ENCODE data around the gene GALP. TPM values are rescaled to one million over a fixed set of nuclear protein-coding genes. Genes with fewer than 3 reads are reported as not detected.
A peak's percentile ranks its signal among the peaks of the same experiment; 100 is the strongest.

GALP gene
- total RNA-seq, 1 experiment from 2014 or later = not detected

- no peak overlapping the region for H2AFZ ChIP-seq (ENCODE audit: low read length)
Observed at GRCh38 chr19:56217039-56217949, 41.5 kb downstream of the GALP start.

More at GRCh38 chr19:56217039-56217949, 41.5 kb downstream of the GALP start:
- H3K14ac ChIP-seq (ENCODE audit: insufficient read depth, low read length) = peak overlapping the region; percentile 10
- H3K56ac ChIP-seq (ENCODE audit: insufficient read length, low read depth, low read length) = no peak overlapping the region
- no peak overlapping the region for H3K4ac ChIP-seq (ENCODE audit: low read depth, low read length)
- DNase-seq = peak; percentile 69
- H2BK120ac ChIP-seq (ENCODE audit: low read depth, low read length, poor library complexity, severe bottlenecking) = no peak overlapping the region
- no peak overlapping the region for H4K5ac ChIP-seq (ENCODE audit: insufficient read length, low read depth, low read length)
- H3K9me3 Mint-ChIP-seq = peaks cover 4 to 30% of the 10 kb centered on the region in 2 experiments; a peak in 2 of 5 replicates
- peaks cover 2% of the 10 kb centered on the region; the same call in 1 of the 2 replicates for H3K27me3 Mint-ChIP-seq (ENCODE audit: low read depth)
- TF ChIP-seq, protein P1, sequence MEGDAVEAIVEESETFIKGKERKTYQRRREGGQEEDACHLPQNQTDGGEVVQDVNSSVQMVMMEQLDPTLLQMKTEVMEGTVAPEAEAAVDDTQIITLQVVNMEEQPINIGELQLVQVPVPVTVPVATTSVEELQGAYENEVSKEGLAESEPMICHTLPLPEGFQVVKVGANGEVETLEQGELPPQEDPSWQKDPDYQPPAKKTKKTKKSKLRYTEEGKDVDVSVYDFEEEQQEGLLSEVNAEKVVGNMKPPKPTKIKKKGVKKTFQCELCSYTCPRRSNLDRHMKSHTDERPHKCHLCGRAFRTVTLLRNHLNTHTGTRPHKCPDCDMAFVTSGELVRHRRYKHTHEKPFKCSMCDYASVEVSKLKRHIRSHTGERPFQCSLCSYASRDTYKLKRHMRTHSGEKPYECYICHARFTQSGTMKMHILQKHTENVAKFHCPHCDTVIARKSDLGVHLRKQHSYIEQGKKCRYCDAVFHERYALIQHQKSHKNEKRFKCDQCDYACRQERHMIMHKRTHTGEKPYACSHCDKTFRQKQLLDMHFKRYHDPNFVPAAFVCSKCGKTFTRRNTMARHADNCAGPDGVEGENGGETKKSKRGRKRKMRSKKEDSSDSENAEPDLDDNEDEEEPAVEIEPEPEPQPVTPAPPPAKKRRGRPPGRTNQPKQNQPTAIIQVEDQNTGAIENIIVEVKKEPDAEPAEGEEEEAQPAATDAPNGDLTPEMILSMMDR (conservative IDR thresholded peaks at IDR 0.05) = no peak
- no peak overlapping the region for H3K23ac ChIP-seq (ENCODE audit: insufficient read length, low read depth, low read length)
- peak overlapping the region; percentile 57 for H3K4me2 ChIP-seq (ENCODE audit: insufficient read depth, insufficient read length, low read length)
- no peaks in the 10 kb centered on the region for H3K79me2 ChIP-seq (ENCODE audit: insufficient read depth, low read length)
- H3K23me2 ChIP-seq (ENCODE audit: insufficient read length, low read depth, low read length, poor library complexity, severe bottlenecking) = no peaks in the 10 kb centered on the region
- peak overlapping the region; percentile 31 for H3K9ac ChIP-seq (ENCODE audit: extremely low read depth, insufficient read length, low read length)
- H2BK5ac ChIP-seq (ENCODE audit: insufficient read length, low read length) = no peak overlapping the region
- peaks cover 2 to 5% of the 10 kb centered on the region in 2 experiments; a peak in 1 of 4 replicates for H3K4me1 Mint-ChIP-seq
- H3K4me3 Mint-ChIP-seq = no peak overlapping the region; a peak in 1 of 5 replicates
- no peak overlapping the region for H3K27ac ChIP-seq (ENCODE audit: insufficient read length, low read depth, low read length)
- no peak overlapping the region for H2BK12ac ChIP-seq (ENCODE audit: insufficient read length, low read depth, low read length)
- no peak overlapping the region for H4K91ac ChIP-seq (ENCODE audit: insufficient read length, low read depth, low read length)
- no peaks in the 10 kb centered on the region for H4K20me1 ChIP-seq (ENCODE audit: control insufficient read depth, insufficient read depth, insufficient read length)
- H2BK15ac ChIP-seq (ENCODE audit: low read depth, low read length) = no peak overlapping the region
- no peaks in the 10 kb centered on the region; the same call in 1 of the 2 replicates for H3K4me1 ChIP-seq (ENCODE audit: insufficient read depth, low read length)
- H4K8ac ChIP-seq (replicated peaks; ENCODE audit: insufficient read length, low read depth, low read length) = no peak overlapping the region
- no peak overlapping the region for H3T11ph ChIP-seq (ENCODE audit: low read length)
- peaks cover 0 to 4% (median 0%) of the 10 kb centered on the region in 3 experiments; a peak in 3 of 7 replicates for H3K36me3 Mint-ChIP-seq (ENCODE audit: insufficient read depth in 1 of 3, low read depth in 3 of 3)
- H3K9me3 ChIP-seq (ENCODE audit: control insufficient read depth, low read depth, low read length) = no peaks in the 10 kb centered on the region
- H2BK20ac ChIP-seq (ENCODE audit: low read depth, low read length, poor library complexity, severe bottlenecking) = no peak overlapping the region
- H3K27ac Mint-ChIP-seq = peak overlapping the region; percentile 52 to 82 (median 61); a peak in 1 of 7 replicates
- H2AK5ac ChIP-seq (ENCODE audit: insufficient read length, low read length) = no peak overlapping the region
- H3K18ac ChIP-seq (ENCODE audit: insufficient read length, low read depth, low read length) = peak overlapping the region; percentile 34
- no peaks in the 10 kb centered on the region for H3K27me3 ChIP-seq (ENCODE audit: insufficient read depth, low read length)
- no peaks in the 10 kb centered on the region for H3K79me1 ChIP-seq (ENCODE audit: insufficient read depth, low read depth, low read length, poor library complexity, severe bottlenecking)
- WGBS (ENCODE audit: extremely low coverage, insufficient read length, low lambda C conversion rate) = no CpG with 5 or more reads among the region's 79 CpGs

Data from H9 (cell line).